Left cardiac atrium (tissue), 4 donors: Measurements from ENCODE around the gene PSMC3. TPM values are rescaled to one million over a fixed set of nuclear protein-coding genes. Genes with fewer than 3 reads are reported as not detected.

Experiments used
- ATAC-seq, 2 donors: fragments of 200-7000 bp; cut with Tn5 transposase; one replicate each; pipeline ENCODE4 v1.9.1; 2020; ENCODE audit warnings: mild to moderate bottlenecking in 2 of 2, moderate library complexity in 2 of 2
- DNase-seq: peaks from one replicate; pipeline ENCODE4 v3.0.0-alpha.2; 2020
- intact Hi-C, 2 donors: fragments of 100-400 bp; cut with DNase I; formaldehyde crosslinking; loops; one replicate each; pipeline versions ENCODE4 v1.14.1 to v1.15.1; 2022 to 2023
- total RNA-seq, 2 donors: library from RNA; stranded (reverse); fragmentation: NEBNext Ultra II Directional; extraction: Animal tissue kit (Norgen Biotek cat#: 25700); gene quantifications; one replicate each; pipeline ENCODE4 v1.2.1, GENCODE V29; 2021
- donor health status: DM: no; HTN: yes; CAD: no.
- donor health status: DM: no; HTN: yes; CAD: no; lungs with severe emphysema.
- donor health status: DM: yes; HTN: yes; CAD: no.
- donor health status: Dilated cardiomyopathy.

Gene PSMC3
- total RNA-seq, 2 donors from 2014 or later, result 133 to 154 TPM

DNA sequence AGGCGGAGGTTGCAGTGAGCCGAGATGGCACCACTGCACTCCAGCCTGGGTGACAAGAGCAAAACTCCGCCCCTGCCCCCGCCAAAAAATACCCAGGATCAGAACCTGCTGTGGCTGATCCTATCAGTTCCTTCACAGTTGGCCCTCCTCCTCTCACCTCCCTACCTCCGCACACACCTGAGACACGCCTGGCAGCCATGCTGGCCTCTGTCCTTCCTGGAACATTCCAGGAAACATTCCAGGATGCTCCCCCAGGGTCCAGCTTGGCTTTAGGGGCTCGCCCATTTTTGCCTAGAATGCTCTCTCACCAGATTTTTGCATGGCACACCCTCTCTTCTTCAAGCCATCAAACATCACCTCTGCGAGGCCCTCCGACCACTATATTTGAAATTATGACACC is 20.6 kb upstream of the PSMC3 start:
- no peak for ATAC-seq
- intact Hi-C loops, result no loop called here
- no peak for DNase-seq

DNA sequence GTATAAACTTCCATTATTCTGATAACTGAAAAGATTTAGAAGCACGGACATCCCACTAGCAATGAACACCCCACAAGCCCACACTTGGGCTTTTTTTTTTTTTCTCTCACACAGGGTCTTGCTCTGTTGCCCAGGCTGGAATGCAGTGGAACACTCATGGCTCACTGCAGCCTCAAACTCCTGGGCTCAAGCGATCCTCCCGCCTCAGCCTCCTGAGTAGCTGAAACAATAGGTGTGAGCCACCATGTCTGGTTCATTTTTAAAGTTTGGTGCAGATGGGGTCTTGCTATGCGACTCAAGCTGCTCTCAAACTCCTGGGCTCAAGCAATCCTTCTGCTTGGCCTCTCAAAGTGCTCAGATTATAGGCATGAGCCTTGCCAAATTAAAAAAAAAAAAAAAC is 19.6 kb upstream of the PSMC3 start:
- no peak for ATAC-seq
- intact Hi-C loops, result no loop called here
- no peak for DNase-seq

DNA sequence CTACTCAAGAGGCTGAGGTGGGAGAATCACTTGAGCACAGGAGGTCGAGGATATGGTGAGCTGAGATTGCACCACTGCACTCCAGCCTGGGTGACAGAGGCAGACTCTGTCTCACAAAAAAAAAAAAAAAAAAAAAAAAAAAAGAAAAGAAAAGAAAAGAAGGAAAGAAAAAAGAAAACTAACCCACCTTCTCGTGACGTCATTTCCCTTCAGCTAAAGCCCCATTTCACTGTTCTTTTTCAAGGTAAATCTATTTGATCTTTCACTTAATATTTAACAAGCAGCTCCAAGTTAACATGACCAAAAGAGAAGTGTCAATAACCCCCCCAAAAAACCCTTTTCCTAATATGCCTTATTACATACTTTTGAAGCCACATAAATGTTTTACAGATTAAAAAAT is 17.6 kb upstream of the PSMC3 start:
- ATAC-seq (no peak), DNase-seq (no peak)
- intact Hi-C loops, result no loop called here

DNA sequence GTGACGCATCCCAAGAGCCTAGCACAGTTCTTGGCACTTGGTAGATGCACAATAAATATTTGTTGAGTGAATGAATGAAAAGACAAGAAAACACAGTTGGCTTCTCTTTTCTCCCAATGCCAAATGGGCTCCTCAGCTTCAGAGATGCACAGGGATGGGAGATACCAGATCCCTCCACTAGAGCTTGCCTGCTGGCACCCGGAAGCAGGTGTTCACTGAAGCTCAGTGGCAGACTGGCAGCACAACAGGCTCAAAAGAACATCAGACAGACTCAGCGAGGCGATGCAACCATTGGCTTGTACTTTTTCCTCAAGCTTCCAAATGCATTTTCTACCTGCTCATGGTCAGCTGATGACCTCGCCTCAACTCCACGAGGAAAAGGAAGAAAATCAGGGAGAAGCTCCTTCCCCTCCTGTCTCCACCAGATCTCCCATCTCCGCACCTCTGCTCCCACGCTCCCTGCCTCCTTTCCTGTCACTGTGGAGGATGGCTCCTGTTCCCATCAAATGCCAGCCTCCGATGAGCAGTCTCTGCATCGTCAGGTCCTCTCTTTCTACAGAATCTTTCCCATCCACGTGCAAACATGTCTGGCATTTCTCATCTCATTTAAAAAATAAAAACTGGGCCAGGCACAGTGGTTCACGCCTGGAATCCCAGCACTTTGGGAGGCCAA is 16.9 kb upstream of the PSMC3 start:
- no peak for ATAC-seq
- DNase-seq, result no peak
- intact Hi-C loops, result no loop called here

DNA sequence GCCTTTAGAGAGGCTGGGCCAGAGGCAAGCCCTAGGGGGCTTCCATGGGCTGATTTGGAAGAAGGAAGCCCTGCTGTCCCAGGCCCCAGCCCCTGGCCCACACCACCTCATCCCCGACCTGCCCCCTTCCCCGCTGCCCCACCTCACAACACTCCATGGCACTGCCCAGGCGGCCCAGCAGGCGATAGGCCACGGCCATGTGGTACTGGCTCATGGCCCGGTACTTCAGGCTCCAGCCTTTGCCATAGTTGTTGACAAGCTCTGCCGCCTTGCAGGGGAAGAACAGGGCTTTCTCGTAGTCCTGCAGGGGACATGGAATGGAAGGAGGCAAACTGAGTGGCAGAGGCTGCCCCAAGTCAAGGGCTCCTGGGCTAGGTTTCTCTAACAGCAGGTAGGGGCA is 16.3 kb upstream of the PSMC3 start:
- DNase-seq, result no peak
- intact Hi-C loops, result no loop called here
- ATAC-seq, result peak; percentile 59 to 89

DNA sequence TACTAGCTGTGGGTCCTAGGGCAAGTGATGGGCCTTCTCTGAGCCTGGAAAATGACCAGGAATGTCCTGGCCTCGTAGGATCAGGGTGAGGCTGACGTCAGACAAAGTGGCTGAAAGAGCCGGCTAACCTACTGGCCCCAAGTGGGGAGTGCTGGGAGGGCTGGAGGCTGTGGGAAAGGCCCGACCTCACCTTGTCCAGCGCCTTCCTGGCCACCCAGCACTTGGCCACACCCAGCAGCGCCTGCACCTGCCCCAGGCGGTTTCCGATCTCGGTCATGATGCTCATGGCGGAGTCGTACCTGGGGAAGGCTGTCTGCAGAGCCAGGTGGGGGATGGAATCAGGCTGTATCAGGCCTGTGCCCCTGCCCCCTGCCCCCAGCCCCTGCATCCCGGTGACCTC is 15.2 kb upstream of the PSMC3 start:
- ATAC-seq (no peak), DNase-seq (no peak)
- intact Hi-C loops, result no loop called here

DNA sequence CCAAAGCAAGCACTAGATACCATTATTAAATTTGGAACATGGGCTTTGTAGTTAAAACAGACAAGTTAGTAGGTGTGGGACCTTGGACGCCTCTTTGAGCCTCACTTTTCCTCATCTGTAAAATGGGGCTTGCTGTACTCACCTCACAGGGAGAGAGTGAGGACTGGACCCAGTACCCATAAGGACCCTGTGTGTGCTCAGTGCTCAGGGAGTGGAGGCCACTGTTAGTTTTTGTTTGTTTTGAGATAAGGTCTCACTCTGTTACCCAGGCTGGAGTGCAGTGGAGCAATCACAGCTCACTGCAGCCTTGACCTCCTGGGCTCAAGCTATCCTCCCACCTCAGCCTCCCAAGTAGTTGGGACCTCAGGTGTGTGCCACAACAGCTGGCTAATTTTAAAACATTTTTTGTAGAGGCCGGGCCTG is 13.8 kb upstream of the PSMC3 start:
- ATAC-seq, result no peak
- no peak for DNase-seq
- intact Hi-C loops, result no loop called here

DNA sequence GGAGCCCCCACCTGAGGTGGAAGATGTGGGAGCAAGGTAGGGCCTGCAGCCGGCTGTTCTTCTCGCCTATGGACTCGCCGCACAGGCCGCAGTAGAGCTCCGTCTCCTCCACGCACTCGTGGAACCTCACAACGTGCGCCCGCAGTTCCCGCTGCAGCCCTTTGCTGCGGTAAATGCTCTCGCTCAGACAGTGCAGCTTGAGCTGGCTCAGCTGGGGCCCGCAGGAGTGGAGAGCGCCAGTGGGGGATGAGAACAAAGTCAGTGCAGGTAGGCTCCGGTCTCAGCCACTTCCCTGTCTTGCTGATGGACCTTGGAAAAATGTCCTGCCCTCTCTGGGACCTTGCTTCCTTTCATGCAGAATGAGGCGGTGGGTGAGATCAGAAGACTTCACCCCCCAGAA is 12.5 kb upstream of the PSMC3 start:
- ATAC-seq (no peak), DNase-seq (no peak)
- intact Hi-C loops, result no loop called here

DNA sequence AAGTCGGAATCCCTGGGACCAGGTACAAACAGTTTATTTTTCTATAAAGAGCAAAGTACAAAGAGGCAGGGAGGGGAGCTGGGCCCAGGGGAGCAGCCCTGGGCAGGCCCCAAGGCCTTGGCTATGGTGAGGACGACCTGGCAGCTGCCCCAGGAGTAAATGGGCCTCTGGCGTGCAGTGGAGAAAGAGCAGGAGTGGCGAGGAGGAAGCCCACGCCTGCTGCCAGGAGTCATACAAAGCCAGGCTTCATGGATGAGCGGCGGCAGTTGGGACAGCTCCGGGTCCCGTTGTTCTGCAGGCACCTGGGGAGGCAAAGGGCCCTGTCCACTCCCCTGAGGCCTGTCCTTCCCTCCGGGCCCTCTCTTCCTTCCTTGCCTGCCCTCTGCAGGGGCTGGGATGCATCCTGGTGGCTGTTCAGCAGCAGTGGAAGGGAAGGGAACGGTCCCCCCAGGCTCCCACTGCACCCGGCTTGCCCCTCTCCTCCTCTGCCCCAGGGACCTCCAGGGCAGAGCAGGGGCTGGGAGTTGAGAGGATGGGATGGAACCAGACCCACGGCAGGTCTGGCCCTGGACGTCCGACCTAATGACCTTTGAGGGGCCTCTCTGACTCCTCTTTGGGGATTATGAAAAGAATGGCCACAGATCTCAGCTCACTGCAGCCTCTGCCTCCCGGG is 11.6 kb upstream of the PSMC3 start:
- DNase-seq, result no peak
- intact Hi-C loops, result no loop called here
- ATAC-seq, result peak; percentile 21 to 77

DNA sequence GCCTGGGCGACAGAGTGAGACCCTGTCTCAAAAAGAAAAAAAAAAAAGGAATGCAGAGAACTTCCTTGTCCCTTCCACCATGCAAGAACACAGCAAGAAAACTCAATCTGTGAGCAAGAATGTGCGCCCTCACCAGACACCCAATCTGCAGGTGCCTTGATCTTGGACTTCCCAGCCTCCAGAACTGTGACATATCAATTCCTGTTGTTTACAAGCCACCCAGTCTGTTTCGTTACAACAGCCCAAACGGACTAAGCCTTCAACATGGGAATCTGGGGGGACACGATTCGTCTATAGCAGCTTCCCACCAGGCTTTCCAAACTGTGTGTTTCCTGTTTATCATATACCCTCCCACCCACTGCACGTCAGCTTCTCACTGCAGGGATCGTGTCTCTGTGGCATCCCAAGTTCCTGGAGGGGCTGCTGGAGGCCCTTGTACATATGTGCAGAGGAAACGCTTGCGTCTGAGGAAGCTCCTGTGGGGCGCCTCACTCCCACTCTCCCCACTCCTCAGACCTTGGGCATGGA is 11.0 kb upstream of the PSMC3 start:
- ATAC-seq (no peak), DNase-seq (no peak)
- intact Hi-C loops, result no loop called here

DNA sequence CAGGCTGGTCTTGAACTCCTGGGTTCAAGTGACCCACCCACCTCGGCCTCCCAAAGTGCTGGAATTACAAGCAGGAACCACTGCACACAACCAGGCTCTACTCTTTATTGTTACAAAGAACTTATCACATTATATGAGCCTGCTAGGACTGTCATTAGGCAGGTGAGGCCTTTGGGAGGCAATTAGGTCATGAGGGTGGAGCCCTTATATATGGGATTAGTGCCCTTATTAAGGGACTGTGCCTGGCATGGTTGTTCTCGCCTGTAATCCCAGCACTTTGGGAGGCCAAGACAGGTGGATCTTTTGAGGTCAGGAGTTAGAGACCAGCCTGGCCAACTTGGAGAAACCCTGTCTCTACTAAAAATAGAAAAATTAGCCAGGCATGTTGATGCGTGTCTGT is 10.5 kb upstream of the PSMC3 start:
- ATAC-seq, result no peak
- DNase-seq, result no peak
- intact Hi-C loops, result no loop called here

DNA sequence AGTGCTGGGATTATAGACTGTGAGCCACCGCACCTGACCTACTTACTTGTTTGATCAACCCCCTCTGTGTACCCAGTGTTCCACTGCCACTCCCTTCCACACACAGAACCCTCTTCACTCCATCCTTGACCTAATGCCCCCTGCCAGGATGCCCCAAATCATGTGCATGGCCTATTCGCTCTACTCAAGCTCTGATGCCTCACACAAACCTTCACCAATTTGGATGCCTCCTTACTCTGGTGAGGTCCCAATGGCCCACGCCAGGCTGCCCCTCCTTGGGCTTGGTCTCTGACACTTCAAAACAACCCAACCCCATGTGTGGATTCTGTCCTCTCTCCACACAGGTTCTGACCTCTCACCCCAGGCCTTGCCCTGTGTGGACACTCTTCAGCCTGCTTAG is 9.4 kb upstream of the PSMC3 start:
- ATAC-seq (no peak), DNase-seq (no peak)
- intact Hi-C loops, result no loop called here

DNA sequence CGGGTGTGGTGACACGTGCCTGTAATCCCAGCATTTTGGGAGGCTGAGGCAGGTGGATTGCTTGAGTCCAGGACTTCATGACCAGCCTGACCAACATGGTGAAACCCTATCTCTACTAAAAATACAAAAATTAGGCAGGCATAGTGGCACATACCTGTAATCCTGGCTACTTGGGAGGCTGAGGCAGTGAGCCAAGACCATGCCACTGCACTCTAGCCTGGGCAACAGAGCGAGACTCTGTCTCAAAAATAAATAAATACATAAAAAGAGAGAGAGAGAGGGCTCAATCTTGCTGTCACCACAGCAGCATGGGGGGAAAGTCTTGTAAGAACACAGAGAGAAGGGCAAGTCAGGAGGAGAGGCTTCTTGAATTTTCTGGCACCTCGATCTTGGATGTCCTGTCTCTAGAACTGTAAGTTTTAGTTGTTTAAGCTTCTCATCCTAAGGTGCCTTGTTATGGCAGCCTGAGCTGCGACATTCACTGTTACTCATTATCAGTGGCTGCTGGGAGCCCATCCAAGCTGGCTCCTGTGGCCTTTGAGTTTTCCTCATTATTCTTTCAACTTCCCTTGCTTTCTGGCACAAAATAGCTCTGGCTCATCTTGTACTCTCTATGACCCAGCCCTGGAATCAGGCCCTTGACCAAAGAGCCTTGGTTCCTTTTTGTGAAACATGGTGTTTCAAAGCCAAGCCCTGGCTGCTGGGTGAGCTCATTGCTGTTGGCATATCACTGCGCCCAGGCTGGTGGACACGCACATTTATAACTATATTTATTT is 8.0 kb upstream of the PSMC3 start:
- ATAC-seq, result peak; percentile 35 to 59
- no peak for DNase-seq
- intact Hi-C loops, result no loop called here

DNA sequence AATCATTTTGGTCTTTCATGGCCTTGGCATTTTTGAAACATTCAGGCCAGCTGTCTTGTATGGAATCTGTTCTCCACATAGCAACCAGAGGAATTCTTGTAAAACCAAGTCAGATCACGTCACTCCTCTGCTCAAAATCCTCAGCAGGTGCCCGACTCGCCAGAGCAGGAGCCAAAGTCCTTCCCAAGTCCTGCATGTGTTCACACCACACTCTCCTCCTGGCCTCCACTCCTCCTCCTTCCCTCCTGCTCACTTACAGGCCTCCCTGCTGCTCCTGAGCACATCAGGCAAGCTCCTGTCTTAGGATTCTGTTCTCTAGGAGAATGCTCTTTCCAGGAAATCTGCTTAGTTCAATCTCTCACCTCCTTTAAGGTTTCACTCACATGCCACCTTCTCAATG is 6.9 kb upstream of the PSMC3 start:
- intact Hi-C loops, result no loop called here
- no peak for ATAC-seq
- no peak for DNase-seq

DNA sequence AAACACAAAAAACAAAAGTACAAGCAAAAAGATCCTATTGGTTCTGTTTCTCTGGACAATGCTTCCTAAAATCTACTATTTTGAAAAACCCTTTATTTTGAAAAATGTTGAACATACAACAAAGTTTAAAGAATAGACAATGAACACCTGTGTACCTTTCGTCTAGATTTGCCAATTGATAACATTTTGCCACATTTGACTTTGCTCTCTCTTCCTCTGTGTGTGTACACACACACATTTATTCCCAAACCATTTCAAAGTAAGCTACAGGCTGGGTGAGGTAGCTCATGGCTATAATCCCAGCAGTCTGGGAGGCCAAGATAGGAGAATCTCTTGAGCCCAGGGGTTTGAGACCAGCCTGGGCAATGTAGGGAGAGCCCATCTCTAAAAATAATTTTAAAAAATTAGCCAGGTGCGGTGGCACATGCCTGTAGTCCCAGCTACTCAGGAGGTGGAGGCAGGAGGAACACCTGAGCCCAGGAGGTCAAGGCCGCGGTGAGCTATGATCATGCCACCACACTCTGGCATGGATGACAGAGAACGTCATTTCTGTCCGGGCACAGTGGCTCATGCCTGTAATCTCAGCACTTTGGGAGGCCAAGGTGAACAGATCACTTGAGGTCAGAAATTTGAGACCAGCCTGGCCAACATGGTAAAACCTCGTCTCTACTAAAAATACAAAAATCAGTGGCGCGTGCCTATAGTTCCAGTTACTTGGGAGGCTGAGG is 5.3 kb upstream of the PSMC3 start:
- intact Hi-C loops, result no loop called here
- no peak for DNase-seq

DNA sequence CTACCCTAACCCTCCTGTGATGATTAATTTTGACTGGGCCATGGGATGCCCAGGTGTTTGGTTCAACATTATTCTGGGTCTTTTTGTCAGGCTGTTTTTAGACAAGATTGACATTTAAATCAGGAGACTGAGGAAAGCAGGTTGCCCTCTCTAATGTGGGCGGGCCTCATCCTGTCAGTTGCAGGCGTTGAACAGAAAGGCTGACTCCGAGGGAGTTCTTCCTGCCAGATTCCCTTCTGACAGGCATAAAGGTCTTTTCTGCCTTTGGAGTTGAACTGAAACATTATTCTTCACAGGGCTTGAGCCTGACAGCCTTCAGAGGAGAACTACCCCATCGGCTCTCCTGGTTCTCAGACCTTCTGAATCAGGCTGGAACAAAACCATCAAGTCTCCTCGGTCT is 4.3 kb upstream of the PSMC3 start:
- no peak for DNase-seq
- no peak for ATAC-seq
- intact Hi-C loops, result no loop called here

More for the DNA sequence above, 5.3 kb upstream of the PSMC3 start:
- ATAC-seq, result no peak

DNA sequence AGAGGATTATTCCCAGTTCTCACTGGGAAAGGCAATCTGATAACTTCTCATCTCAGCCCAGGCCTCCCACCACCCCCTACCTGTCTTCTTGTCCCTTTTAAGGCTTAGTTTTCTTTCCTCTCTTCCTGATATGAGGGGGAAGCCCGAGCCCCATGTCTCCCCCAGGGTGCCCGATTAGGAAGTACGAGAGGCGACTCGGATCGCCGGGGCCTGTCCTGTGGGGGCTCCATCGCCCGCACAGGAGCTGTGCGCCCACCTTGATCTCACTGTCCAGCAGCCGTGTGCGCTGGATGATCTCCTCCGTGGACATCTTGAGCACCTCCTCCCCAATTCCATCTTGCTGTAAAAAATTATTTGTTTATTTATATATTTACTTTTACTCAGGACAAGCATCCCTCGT is 628 bp downstream of the PSMC3 start:
- DNase-seq (no peak), ATAC-seq (no peak)
- intact Hi-C loops, result no loop called here

DNA sequence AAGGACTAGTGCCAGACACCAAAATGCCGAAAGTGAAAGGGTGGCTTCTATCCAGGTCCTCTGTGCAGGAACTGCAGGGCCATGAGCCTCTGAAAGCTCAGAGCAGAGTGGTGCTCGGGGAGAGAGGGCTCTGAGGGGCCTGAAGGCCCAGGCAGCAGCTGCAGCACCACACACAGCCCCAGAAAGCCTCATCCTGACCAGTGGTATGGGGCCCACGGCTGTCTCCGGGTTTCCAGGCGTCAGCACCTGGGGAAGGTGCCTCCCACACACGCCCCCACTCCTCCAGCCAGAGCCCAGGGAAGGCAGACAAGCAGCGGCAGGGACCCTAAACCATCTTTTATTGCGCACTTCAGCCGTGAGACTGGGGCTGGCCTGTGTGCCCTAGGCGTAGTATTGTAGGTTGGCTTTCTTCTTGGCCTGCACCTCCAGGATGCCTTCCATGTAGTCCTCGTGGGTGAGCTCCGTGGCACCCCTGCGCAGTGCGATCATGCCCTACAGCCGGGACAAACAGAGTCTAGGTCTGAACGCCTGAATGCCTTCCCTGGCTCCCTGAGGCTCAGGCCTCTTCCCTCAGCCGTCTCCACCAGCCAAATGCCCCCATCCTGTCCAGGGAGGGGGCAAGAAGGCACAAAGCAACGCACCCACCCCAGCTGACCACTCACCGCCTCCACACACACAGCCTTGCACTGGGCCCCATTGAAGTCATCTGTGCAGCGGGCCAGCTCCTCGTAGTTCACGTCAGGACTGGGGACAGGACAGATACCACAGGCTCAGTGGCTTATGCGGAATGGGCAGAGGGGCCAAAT is 7.6 kb downstream of the PSMC3 start:
- intact Hi-C loops, result no loop called here
- ATAC-seq, result no peak

DNA sequence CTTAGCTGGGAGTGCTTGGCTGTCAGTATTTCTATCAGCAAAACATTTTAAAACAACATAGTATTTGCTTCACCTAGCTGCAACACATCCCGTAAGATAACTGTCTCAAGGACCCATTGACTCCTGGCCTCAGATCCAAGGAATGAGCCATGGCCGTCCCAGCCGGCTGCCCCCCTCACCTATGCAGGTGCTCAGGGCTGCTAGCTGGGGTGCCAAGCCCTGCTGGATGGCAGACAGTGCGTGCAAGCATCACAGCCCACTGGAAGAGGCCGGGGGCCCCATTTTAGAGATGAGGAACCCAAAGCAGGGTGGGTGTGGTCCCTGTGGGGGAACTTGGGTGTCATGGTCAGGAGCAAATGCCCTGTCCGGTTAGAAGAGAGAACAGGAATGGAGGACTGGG is 8.5 kb downstream of the PSMC3 start:
- intact Hi-C loops, result no loop called here
- no peak for DNase-seq
- no peak for ATAC-seq

More for the DNA sequence above, 7.6 kb downstream of the PSMC3 start:
- DNase-seq, result no peak
